Esophagus mucosa (tissue), 1 donor: ENCODE results near the gene VOPP1. TPM values are rescaled to one million over a fixed set of nuclear protein-coding genes. Genes with fewer than 3 reads are reported as not detected.
"Not testable (repeated sequence)": the region's sequence is repeated elsewhere in the genome, so short reads cannot be mapped to it uniquely, and the experiment has no call there.

Experiments used
- ATAC-seq: fragments of 200-7000 bp; cut with Tn5 transposase; one replicate; pipeline ENCODE4 v1.9.1; 2020
- total RNA-seq: library from RNA; stranded (reverse); gene quantifications from one replicate; pipeline ENCODE4 v1.2.4, GENCODE V29; 2023
- donor health status: DM: yes; HTN: yes; CAD: no.

Gene VOPP1
- total RNA-seq, 1 donor from 2014 or later, result 11.1 TPM

DNA sequence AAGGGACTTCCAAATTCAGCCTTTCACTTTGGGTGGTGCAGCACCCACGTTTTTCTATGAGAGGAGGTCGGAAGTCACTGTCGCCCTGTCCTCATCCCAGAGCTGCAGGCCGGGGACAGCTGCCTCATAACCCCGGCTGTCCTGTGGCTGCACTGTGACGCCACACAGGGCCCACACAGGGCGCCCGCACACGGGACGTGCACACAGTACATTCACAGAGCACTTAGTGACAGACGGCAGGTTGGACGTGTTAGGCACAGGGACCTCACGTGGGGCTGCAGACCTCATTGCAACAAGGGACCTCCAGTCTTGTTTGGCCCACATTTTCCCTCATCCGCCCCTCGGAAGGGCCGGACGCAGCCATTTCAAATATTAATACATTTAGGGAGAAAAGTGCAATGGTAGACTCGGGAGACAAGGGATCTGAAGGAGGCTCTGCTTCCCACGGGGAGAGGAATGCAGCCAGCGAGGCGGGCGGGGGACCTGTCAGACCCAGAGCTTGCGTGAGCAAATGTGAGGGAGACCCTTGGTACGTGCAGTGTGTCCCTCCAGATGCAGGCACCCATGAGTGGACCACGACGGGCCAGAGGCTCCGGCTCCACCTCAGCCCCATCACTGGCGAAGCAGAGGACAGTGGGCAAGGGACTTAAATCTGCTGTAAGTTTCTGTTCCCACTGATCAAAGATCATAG, 86.7 kb downstream of the VOPP1 start:
- no peak for ATAC-seq

DNA sequence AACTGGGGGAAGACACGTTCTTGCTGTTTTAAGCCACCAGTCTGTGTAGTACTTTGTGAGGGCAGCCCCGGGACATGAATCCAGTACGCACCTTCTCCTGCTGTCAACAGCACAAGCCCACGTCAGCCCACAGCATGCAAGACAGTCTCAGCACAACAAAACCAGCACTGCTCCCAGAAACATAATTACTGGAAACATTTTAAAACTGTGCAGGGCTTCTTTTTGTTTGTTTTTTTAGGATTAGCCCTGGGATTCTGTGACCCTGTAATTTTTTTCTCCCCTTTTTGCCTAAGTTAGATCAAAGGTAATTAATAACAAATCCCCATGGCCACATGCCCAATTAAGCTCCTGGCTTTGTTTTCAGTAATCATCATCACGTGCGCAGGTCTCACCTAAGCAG, 87.5 kb downstream of the VOPP1 start:
- no peak for ATAC-seq

DNA sequence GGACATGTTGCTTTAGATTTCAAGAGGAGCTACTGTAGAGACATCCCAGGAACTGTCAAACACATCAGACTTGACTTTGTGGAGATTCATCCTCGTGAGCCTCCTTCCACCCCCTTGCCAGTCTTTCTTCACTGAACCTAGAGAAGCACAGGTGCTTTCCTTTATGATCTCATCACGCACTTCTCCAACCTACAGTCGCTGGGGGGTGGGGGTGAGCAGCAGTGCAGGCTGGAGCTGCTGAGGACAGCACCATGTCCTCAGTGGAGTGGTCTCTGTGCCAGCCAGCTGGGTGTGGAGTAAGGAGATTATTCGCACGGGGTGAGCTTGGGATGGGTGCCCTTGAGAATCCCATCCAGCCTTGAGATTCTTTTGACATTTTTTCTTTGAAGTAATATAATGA, 88.1 kb downstream of the VOPP1 start:
- ATAC-seq, result no peak

DNA sequence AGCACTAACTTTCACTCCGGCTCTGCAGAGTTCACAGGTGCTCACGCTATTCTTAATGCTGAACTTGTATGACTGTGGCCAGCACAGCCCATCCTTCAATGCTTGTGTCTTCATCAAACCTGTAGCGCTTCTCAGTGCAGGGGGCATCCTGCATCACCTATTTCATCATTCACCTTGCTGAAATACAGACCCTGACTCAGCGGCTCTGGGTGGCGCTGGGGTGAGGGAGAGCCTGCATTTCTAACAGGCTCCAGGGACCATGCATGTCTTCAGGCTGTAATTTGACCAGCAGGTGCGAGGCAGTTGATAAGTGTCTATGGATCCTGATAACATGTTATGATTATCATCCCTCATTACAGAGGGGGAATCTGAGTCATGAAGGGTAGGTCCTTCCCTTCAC, 89.3 kb downstream of the VOPP1 start:
- ATAC-seq, result no peak

DNA sequence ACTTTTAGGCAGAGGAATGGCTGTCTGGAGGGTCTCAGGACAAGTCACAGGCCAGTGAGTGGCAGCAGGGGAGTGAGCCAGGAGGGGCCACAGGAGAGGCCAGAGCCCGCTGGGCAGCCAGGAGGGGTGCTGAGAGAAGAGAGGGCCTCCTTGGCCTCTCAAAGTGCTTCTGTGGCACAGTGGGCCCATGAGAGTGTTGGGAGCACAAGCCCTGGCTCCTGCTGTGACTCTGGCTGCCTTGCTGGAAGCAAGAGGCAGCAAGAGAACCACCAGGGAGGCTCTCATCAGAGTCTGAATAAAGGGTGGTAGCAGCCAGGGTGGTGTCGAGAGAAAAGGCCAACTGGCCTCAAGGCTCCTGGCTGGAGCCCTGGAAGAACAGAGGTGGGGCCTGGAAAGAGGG, 91.1 kb downstream of the VOPP1 start:
- no peak for ATAC-seq

DNA sequence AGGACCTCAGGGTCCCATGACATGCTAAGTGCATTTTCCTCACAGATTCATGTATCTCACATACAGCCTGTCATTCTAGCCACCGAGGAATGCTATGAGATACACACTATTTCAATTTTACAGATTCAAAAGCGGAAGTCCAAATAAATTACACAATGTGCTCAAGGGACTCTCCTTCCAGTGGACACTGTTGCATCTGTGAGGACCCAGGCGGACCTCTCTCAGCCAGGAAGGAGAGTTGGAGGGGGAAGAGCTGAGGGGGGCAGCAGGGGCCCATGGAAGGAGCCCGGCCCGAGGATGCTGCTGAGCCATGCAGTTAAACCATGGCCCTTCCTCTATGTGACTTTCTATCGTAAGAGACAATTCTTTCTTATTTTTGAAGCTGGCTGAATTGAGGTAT, 93.6 kb downstream of the VOPP1 start:
- no peak for ATAC-seq

DNA sequence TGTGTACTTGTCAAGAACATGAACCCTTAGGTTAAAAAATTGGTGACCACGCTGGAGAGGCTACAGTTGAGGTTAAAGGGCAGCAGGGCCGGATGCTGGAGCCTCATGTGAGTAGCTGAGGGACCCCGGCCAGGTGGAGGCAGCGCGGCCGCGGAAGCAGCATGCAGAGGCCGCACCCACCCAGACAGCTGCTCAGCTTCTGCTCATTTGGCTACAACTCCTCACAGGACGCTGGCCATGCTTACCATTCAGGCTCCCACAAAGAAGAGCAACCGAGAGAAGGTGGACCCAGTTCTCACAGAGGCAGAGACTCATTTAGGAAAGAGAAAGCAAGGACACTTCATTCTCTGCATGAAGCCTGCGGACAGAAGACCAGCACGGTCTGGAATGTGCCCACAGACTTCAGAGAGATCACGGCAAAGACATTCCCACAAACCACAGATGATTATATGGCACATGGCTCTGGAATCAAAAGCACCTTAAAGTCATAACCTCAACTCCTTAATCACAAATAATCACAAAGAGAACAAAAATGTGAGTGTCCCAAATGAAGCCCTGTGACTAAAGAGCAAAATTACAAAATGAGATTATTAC, 94.4 kb downstream of the VOPP1 start:
- no peak for ATAC-seq

DNA sequence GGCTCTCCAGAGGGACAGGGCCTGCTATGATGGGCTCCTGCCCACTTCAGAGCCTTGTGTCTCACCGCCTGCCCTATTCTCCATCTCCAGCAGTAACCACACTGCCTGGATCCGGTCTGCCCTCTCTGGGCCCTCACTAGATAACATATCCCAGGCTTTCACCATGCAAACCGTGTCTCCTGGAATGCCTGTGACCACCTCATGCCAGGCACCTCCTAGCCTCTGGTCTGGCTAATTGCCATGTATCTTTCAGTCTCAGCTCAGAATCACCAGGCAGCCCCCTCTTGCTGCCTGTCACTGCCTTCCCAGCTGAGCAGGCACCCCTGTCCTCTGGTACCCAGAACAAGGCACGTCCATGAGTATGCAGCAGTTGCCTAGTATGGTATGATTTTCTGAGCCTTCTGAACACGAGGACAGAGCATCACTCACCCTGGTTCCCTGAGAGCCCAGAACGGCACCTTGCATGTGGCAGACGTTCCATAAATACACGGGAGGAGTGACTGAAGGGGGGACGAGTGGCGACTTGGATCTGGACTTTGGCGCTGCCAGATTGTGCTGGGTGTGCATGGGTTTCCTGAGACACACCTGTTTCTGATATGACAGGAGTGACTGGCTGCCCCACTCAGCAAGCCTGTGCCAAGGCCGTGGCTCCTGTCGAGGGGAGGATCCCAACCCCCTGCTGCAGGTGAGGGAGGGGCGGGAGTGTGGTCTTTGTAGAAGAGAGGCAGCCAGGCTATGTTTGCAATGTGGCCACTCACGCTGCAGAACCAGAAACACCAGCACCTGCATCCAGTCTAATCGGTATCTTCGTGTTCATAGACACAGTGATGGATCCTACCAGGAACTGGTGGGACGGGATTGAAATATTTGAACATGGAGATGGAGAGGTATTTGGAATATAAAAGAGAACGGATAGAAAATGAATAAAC, 95.2 kb downstream of the VOPP1 start:
- ATAC-seq, result no peak

DNA sequence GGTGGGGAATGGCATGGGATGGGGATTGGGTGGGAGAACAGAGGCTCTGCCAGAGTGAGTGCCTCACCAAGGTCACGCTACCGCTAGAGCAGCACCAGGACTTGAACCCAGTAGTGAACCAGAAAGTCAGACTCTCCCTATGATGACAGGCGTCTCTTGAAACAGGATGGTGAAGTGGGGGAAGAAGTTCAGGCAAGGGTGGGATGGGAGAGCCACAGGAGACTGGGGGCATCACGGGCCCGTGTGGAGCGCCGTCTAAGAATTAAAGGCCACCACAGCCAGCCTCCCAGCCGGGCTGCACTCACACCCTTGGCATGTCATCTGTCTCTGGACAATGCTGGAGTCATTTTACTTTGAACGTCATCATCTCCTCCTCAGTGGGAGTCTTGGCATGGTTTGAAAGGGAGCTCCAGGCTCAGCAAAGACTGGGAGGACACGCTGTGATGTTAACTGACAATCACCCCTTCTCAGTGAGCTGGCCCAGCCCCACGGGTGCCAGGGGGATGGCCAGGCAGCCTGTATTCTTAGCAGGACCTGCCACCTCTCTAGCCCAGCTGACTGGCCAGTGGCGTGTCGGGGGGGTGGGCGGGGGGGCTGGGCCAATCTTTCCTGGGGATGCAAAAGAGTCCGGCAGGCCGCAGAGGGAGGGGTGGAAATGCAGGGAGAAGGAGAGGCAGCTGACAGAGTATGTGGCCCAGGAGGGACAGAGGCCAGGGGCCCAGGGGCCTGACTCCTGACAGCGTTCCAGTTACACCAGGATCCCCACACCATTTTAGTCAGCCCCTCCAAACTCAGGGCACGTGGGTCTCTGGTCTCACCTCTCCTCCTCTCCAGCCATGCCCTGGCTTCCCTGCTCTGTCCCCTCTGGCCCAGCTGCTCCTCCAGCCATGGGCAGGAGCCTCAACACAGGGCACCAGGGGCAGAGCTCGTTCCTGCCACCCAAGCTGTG, 96.2 kb downstream of the VOPP1 start:
- ATAC-seq, result no peak

DNA sequence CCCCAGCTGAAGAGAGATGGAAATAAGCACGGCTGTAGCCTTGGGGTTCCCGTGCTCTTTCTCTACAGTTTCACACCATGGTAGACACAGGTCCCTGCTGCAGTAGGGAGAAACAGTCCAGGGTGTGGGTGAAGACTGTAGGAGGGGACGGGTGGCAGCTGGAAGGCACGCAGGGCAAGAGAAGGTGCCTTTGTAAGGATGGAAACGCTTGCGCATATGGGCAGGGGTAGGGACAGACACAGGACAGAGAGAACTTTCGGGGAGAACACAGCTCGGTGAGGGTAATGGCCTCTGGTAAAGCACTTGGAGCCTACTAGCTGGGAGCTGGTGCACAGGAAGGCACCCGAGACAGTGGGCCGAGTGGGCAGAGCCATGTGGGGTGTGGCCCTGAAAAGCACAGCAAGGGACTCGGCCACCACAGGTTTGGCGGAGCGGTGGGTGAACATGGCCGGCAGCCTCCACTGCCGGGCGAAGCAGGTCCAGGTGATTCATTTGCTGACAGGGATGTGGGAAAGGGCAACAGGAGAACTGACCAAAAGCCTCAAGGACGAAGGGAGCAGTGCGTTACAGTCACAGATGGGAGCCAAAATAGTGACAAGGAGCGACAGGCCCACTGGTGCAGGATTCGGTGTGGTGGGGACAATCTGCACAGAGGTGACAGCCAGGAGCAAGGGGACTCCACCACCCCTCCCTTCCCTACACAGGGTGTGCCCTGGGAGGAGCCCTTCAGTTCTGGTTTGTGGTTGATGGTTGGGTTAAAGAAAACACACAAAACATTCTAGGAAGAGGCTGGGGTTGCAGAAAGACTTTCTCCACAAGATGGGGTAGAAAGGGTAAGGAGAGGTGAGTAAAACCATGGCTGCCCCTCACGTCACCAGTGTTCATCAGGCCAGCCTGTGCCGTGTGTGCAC, 97.1 kb downstream of the VOPP1 start:
- ATAC-seq, result no peak

DNA sequence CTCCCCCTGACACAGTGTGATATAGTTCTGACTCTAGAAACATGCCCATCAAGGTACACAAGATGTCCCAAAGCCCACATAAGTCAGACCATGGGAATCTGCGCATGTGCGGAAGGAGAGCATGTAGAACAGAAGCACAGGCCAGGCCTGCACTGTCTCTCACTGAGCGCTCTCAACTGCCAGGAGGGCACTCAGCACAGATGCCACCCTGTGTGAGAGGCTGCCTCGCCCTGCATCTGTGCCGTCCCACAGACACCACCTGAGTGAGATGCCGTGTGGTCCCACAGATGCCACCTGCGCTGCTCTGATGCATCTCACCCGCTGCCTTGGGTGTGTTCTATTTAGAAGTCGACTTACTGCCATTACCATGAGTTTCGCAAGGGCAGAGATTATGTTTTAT, 98.4 kb downstream of the VOPP1 start:
- ATAC-seq, result no peak

DNA sequence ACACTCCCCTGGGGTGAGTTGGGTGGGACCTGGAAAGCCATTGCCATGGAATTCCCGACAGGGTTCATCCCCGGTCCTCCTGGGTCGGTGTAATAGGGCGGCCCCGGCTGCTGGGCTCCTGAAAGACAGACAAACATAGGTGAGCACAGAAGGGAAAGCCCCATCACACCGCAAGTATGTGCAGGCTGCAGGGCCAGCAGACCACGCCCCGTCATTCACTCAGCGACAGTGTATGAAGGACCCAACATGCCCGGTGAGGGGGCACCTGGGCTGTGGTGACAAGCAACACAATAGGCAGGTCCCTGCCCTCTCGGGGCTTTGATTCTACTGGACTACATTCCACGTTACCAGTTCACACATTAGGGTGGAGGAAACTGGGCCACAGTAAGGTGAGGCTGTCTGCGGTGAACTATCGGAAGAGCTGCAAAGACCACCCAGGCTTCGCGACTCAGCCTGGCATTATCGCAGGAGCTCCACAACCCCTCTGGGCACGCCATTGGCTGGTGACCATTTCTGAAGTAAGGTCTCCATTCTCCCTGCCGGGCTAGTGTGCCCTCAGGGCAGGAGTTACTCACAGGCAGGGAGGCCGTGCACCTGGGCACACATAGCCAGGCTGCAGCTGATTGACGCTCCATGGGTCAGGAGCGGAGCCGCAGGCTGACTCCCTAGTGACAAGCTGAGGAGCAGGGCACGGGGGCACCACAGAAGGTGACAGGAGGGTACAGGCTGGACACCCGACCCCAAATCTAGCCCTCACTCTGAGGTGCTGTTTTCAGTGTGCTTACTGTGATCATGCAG, 99.2 kb downstream of the VOPP1 start:
- no peak for ATAC-seq

DNA sequence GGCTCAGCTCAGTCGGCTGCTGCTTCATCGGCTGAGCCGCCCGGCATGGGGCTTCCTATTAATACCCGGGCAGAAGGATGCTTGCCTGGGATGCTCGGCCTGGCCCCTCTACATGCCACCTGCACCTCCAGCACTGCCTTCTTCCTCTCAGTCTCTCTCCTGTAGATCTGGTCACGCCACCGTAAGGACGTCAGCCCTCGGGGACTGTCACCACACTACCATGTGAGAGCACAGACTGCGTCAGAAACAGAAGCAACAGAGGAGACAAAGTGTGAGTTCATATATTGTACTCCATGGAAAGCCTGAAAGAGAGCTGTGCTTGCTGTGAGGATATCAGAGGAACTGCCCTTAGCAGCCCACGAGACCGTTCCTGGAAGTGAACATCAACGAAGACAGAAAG, 99.9 kb downstream of the VOPP1 start:
- ATAC-seq, result not testable (repeated sequence)

DNA sequence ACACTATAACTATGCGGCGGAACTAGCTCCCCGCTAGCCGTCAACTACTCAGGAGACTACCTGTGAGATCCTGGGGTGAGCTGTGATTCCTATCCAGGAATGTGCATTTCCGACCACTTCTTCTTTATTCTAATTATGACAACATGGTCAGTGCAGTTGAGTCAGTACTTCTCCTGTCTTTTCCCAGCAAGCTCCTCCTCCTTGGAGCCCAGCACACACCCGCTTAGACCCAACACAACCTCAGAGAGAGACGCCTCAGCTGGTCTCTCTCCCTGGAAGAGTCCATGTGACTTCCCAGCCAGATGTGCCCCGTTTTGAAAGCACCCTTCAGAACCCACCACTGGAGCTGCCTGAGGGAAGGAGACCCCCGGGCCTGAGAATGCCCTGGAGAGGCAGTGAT, 100.7 kb downstream of the VOPP1 start:
- not testable (repeated sequence) for ATAC-seq

DNA sequence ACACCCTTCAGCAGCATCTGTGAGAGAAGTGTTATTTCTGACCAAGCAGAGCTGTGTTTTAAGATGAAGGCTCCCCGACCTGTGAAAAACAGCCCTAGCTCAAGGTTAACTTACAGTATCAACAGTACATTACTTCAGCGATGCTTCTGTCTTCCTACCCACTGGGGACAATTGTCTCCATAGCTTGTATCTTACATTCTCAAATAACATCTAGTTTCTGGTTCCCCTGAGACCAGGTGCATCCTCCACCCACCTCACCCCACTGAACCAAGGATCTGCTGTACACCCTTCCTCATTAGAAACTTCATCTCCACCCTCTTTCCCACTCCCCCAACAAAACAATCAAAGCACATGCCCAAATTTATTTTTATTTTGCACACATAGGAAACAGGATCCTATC, 102.0 kb downstream of the VOPP1 start:
- ATAC-seq, result no peak

DNA sequence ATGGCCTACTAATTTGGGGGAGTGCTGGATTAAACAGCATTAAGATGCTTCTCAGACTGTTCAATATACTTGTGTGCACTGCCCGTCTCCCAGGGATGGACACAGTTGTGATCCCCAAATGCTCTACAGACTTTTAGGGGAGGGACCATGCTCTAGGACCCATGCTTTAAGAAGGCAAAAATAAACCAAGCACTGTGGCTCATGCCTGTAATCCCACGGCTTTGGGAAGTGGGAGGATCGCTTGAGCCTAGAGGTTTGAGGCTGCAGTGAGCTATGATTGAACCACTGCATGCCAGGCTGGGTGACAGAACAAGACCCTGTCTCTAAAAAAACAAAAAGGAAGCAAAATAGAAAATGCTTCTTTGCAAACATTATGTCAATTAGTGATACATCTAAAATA, 102.6 kb downstream of the VOPP1 start:
- no peak for ATAC-seq

DNA sequence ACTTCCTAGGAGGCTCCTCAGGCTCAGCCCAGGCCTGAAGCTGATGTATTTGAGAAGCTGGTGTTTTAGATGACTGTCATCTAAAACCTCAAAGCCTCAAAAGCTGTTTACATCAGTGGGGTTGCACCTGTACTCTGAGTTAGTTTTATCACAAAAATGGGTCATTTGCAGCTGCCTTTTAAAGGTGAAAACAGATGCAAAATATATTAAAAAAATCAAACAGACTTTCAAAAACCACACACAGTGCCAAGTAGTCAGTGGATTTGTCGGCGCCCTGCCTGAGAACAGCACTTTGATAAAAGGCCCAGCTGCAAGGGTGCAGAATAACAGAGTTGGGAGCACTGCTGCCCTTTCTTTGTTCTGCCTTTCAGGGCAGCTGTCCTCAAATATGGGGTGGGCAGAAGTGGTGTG, 103.0 kb downstream of the VOPP1 start:
- no peak for ATAC-seq

DNA sequence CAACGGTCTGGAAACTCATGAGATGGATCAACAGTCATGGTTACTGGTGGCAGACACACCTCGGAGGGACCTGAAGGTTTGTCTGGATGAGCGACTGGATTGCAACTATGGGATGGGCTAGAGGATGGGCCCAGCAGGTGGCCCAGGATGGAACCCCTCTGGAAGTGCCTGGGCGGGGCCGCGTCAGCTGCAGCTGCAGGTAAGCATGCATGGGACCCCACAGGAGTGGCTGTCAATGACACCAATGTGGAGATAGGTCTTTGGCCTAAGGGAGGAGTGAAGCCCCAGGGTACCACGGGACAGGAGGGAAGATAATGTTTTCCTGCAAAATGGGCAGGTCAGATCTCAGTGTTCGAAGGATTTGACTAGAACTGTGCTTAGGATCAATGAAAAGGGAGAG, 103.8 kb downstream of the VOPP1 start:
- no peak for ATAC-seq

DNA sequence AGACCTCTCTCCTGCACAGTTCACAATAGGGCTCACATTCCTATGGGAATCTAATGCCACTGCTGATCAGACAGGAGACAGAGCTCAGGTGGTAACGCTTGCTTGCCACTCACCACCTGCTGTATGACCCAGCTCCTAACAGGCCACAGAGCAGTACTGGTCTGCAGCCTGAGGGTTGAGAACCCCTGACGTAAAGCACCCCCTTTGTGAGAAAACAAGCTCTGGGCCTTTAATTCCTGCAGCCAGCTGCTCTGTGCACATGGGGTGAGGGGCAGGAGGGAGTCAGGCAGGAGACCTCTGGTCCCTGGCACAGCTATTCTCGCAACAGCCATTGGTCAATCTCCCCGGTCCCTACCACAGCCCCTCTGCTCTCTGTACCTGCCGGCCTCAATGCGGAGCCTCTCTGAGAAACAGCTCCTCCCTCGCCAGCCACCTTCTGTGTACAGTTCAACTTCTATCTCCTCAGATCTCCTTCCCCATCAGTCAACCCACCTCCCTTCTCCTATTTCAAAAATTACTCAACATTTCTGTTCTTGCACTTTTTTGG, 105.2 kb downstream of the VOPP1 start:
- ATAC-seq, result no peak

DNA sequence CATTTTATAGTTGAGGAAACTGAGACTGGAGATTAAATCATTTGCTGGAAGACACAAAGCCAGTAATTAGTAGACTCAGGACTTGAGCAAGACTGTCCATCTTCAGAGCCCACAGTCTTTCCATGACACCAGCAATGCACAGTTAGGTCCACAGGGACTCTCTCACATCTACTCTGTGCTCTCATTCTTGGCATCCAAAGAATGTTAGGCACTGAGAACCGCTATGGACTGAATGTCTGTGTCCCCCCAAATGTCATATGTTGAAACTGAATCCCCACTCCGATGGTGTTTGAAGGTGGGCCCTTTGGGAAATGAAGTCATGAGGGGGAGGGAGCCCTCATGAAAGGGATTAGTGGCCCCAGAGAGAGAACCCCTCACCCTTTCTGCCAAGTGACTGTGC, 106.6 kb downstream of the VOPP1 start:
- ATAC-seq, result no peak
